HEK293 (cell line): ENCODE results near the gene ARHGAP22.

ENCODE experiments used
- CTCF ChIA-PET: fragments of 350-600 bp; formaldehyde crosslinking; extraction: SDS; loops from one replicate; lab custom pipeline; 2021; ENCODE audit warnings: antibody characterized with exemption; lab: Yijun Ruan, JAX
- POLR2A ChIA-PET: fragments of 300-600 bp; formaldehyde crosslinking; extraction: SDS; loops from one replicate; lab custom pipeline; 2020; ENCODE audit warnings: antibody characterized with exemption, inconsistent platforms; lab: Yijun Ruan, JAX
- H3K27ac ChIP-seq: fragments of 200-500 bp; sonication (Bioruptor generic); 2 replicates; pipeline ENCODE4 v1.5.1; 2014; ENCODE audit warnings: low read depth, low read length, control low read depth, inconsistent platforms; ENCODE audit errors: extremely low read depth
- H3K36me3 ChIP-seq, 2 experiments: fragments of 200-500 bp in 1 of 2; sonication (Bioruptor generic) in 1 of 2; 1 replicate in 1 of 2; 2 replicates in 1 of 2; pipeline ENCODE4 v1.5.1; 2014 to 2017; ENCODE audit warnings: inconsistent platforms in 2 of 2, low read length in 2 of 2; ENCODE audit not compliant: control insufficient read depth in 2 of 2, insufficient read depth in 1 of 2
- H3K4me1 ChIP-seq: fragments of 200-500 bp; sonication (Bioruptor generic); 2 replicates; pipeline ENCODE4 v1.5.1; 2014; ENCODE audit warnings: mild to moderate bottlenecking, low read length, inconsistent platforms; ENCODE audit not compliant: control insufficient read depth, insufficient read depth
- H3K4me3 ChIP-seq: 2 replicates; pipeline ENCODE4 v1.5.1; 2011; ENCODE audit warnings: low read depth, mild to moderate bottlenecking, control low read depth, low read length, moderate library complexity
- H3K9me3 ChIP-seq: fragments of 200-500 bp; sonication (Bioruptor generic); 2 replicates; pipeline ENCODE4 v1.5.1; 2014; ENCODE audit warnings: low read depth, low read length, inconsistent platforms; ENCODE audit not compliant: control insufficient read depth, insufficient read depth
- AEBP2 ChIP-seq: fragments of 450-650 bp; formaldehyde crosslinking; IDR thresholded peaks from 2 replicates; pipeline ENCODE4 v1.5.1; 2016; ENCODE audit warnings: missing biosample characterization, missing genetic modification characterization, borderline replicate concordance
- ZNF133 ChIP-seq: fragments of 450-650 bp; formaldehyde crosslinking; IDR thresholded peaks from 2 replicates; pipeline ENCODE4 v1.5.1; 2016; ENCODE audit warnings: missing biosample characterization, missing genetic modification characterization
- ZNF169 ChIP-seq: fragments of 450-650 bp; formaldehyde crosslinking; IDR thresholded peaks from 2 replicates; pipeline ENCODE4 v1.5.1; 2016; ENCODE audit warnings: missing biosample characterization, missing genetic modification characterization
- ZNF221 ChIP-seq: fragments of 450-650 bp; formaldehyde crosslinking; IDR thresholded peaks from 2 replicates; pipeline ENCODE4 v1.5.1; 2017; ENCODE audit warnings: missing biosample characterization, missing genetic modification characterization, borderline replicate concordance
- ZNF354C ChIP-seq: fragments of 450-650 bp; formaldehyde crosslinking; IDR thresholded peaks from 2 replicates; pipeline ENCODE4 v1.5.1; 2016; ENCODE audit warnings: missing biosample characterization, missing genetic modification characterization, low read depth, borderline replicate concordance
- ZNF404 ChIP-seq: fragments of 450-650 bp; formaldehyde crosslinking; IDR thresholded peaks from 2 replicates; pipeline ENCODE4 v1.5.1; 2017; ENCODE audit warnings: missing biosample characterization, missing genetic modification characterization
- ZNF473 ChIP-seq: fragments of 450-650 bp; formaldehyde crosslinking; IDR thresholded peaks from 2 replicates; pipeline ENCODE4 v1.5.1; 2017; ENCODE audit warnings: missing biosample characterization, missing genetic modification characterization
- ZNF530 ChIP-seq: fragments of 450-650 bp; formaldehyde crosslinking; IDR thresholded peaks from 2 replicates; pipeline ENCODE4 v1.5.1; 2016; ENCODE audit warnings: low read depth, missing biosample characterization, missing genetic modification characterization
- ZNF600 ChIP-seq: fragments of 450-650 bp; formaldehyde crosslinking; IDR thresholded peaks from 2 replicates; pipeline ENCODE4 v1.5.1; 2016; ENCODE audit warnings: missing biosample characterization, missing genetic modification characterization
- ZNF777 ChIP-seq: fragments of 450-650 bp; formaldehyde crosslinking; IDR thresholded peaks from 2 replicates; pipeline ENCODE4 v1.5.1; 2017; ENCODE audit warnings: missing biosample characterization, missing genetic modification characterization, borderline replicate concordance
- TF ChIP-seq, protein P1 (sequence below): fragments of 450-650 bp; formaldehyde crosslinking; IDR thresholded peaks from 2 replicates; pipeline ENCODE4 v1.5.1; 2017; ENCODE audit warnings: missing biosample characterization, missing genetic modification characterization
- TF ChIP-seq, protein P2 (sequence below): fragments of 450-650 bp; formaldehyde crosslinking; IDR thresholded peaks from 2 replicates; pipeline ENCODE4 v1.5.1; 2016; ENCODE audit warnings: missing biosample characterization, missing genetic modification characterization

Gene ARHGAP22

GRCh38 chr10:48399551-48399950 is 205.3 kb downstream of the ARHGAP22 start (continued):
- TF ChIP-seq ZNF354C (tag by site-specific recombination) (no peak), ZNF404 (tag by site-specific recombination) (no peak)

DNA sequence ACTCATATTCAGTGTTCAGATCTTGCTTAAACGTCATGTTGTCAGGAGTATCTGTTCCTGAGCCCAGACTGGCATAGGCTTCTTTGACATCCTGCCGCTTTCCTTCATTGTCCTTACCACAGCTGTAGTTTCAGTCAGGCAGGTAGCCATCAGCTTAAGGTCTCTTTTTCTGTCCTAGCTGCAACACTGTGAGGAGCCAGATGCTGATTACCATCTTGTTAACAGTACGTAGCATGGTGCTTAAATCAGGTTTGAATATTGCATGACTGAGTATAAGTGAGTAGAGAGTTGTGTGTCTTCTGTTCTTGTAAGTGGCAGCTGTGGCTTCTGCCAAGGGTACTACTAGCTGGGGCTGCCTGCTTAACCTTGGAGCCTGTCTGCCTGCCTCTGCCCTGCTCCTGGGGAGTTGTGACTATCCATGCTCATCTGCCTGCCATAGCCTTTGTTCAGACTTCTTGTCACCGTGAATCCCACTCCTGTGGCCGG is 205.8 kb downstream of the ARHGAP22 start:
- Histone ChIP-seq H3K9me3 (no peaks in the 10 kb centered on the region), H3K4me3 (no peak overlapping the region), H3K4me1 (peaks cover 8% of the 10 kb centered on the region; the same call in 1 of the 2 replicates), H3K27ac (no peak overlapping the region)
- POLR2A ChIA-PET: no interaction called here
- TF ChIP-seq AEBP2 (tag by site-specific recombination) (no peak), ZNF473 (tag by site-specific recombination) (no peak), ZNF169 (tag by site-specific recombination) (no peak), ZNF600 (0 out of 2 replicates have a peak, but pooled peaks have one; percentile 24)
- TF ChIP-seq, all 188 proteins: peak for 1
- H3K36me3 ChIP-seq: no peaks in the 10 kb centered on the region
- CTCF ChIA-PET: interaction anchor here (0.6 to 1.1 kb wide), 4 partner anchors 17 to 110 kb away, joined by 3 read pairs; no protein-coding TSS in a partner anchor

DNA sequence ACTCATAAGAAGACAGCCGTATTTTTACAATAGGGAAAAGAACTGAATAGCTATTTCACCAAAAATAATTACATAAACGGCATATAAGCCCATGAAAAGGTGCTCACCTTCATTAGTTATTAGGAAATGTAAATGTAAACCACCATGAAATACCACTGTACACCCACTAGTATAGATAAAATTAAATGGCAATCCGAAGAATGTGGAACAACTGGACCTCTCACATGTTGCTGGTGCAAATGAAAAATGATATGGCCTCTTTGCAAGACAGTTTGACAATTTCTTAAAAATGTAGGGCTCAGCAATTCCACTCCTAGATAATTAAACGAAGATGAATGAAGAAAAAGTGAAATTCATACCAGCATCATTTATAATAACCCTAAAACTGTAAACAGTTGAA is 206.6 kb downstream of the ARHGAP22 start:
- Histone ChIP-seq H3K4me1 (peaks cover 8% of the 10 kb centered on the region; the same call in 1 of the 2 replicates), H3K27ac (no peak overlapping the region), H3K9me3 (no peaks in the 10 kb centered on the region), H3K36me3 (no peaks in the 10 kb centered on the region), H3K4me3 (no peak overlapping the region)
- TF ChIP-seq ZNF777 (tag by site-specific recombination) (no peak), ZNF530 (tag by site-specific recombination) (no peak), ZNF133 (no peak), ZNF600 (no peak), ZNF221 (no peak)
- TF ChIP-seq, protein P1, sequence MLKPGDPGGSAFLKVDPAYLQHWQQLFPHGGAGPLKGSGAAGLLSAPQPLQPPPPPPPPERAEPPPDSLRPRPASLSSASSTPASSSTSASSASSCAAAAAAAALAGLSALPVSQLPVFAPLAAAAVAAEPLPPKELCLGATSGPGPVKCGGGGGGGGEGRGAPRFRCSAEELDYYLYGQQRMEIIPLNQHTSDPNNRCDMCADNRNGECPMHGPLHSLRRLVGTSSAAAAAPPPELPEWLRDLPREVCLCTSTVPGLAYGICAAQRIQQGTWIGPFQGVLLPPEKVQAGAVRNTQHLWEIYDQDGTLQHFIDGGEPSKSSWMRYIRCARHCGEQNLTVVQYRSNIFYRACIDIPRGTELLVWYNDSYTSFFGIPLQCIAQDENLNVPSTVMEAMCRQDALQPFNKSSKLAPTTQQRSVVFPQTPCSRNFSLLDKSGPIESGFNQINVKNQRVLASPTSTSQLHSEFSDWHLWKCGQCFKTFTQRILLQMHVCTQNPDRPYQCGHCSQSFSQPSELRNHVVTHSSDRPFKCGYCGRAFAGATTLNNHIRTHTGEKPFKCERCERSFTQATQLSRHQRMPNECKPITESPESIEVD (tag by site-specific recombination): peak; percentile 41
- TF ChIP-seq, protein P2, sequence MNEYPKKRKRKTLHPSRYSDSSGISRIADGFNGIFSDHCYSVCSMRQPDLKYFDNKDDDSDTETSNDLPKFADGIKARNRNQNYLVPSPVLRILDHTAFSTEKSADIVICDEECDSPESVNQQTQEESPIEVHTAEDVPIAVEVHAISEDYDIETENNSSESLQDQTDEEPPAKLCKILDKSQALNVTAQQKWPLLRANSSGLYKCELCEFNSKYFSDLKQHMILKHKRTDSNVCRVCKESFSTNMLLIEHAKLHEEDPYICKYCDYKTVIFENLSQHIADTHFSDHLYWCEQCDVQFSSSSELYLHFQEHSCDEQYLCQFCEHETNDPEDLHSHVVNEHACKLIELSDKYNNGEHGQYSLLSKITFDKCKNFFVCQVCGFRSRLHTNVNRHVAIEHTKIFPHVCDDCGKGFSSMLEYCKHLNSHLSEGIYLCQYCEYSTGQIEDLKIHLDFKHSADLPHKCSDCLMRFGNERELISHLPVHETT (tag by site-specific recombination): no peak
- ChIA-PET CTCF (no interaction called here), POLR2A (no interaction called here)
